NOMO-1 (cell line): ENCODE results near the gene PCDHA8.
"Not testable (repeated sequence)": the region's sequence is repeated elsewhere in the genome, so short reads cannot be mapped to it uniquely, and the experiment has no call there.

Source experiments
- DNase-seq, 2 experiments: peaks; one replicate each; lab custom pipeline; 2025; ENCODE audit not compliant: unreplicated experiment in 2 of 2; lab: John Stamatoyannopoulos, UW

PCDHA8 gene

DNA sequence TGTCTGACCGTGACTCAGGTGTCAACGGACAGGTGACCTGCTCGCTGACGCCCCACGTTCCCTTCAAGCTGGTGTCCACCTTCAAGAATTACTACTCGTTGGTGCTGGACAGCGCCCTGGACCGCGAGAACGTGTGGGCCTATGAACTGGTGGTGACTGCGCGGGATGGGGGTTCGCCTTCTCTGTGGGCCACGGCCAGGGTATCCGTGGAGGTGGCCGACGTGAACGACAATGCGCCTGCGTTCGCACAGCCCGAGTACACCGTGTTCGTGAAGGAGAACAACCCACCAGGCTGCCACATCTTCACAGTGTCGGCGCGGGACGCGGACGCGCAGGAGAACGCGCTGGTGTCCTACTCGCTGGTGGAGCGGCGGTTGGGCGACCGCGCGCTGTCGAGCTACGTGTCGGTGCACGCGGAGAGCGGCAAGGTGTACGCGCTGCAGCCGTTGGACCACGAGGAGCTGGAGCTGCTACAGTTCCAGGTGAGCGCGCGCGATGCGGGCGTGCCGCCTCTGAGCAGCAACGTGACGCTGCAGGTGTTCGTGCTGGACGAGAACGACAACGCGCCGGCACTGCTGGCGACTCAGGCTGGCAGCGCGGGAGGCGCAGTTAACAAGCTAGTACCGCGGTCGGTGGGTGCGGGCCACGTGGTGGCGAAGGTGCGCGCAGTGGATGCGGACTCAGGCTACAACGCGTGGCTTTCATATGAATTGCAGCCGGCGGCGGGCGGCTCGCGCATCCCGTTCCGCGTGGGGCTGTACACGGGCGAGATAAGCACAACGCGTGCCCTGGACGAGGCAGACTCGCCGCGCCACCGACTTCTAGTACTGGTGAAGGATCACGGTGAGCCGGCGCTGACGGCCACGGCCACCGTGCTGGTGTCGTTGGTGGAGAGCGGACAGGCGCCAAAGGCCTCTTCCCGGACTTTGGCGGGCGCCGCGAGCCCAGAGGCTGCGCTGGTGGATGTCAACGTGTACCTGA lies 29.5 kb downstream of the PCDHA8 start:
- DNase-seq, result no peak

DNA sequence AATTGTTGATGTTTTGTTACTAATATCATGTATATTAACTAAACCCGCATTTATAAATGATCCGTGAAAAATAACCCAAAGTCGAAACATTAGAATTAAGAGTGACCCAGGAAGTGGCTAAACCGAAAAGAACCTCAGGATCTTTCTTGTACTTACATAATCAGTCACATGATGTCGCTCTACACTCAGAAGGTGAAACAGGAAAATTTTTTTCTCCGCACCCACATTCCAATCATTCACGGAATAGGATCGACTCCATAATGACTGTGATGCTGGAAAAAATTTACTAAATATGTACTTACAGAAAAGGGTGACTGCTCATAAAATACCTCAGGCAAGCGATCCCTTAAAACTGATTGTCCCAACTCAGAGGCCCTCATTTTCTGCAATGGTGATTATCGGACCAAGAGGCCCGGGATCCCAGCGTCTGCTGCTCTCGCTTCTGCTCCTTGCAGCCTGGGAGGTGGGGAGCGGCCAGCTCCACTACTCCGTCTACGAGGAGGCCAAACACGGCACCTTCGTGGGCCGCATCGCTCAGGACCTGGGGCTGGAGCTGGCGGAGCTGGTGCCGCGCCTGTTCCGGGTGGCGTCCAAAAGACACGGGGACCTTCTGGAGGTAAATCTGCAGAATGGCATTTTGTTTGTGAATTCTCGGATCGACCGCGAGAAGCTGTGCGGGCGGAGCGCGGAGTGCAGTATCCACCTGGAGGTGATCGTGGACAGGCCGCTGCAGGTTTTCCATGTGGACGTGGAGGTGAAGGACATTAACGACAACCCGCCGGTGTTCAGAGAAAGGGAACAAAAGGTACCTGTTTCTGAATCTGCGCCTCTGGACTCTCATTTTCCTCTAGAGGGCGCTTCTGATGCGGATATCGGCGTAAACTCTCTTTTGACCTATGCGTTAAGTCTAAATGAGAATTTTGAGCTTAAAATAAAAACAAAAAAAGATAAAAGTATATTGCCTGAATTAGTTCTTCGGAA lies 34.4 kb downstream of the PCDHA8 start, which contains the start of gene PCDHA12:
PCDHA12 (plus strand) TSS at position 224 of the 981 bp plus-strand sequence; CDS start at position 389, 165 bp downstream.
- DNase-seq, result no peak

- DNase-seq, result not testable (repeated sequence)
Observed at GRCh38 chr5:140876541-140877261, 35.7 kb downstream of the PCDHA8 start.

- no peak for DNase-seq
Observed at GRCh38 chr5:140877262-140877581, 36.2 kb downstream of the PCDHA8 start.

GRCh38 chr5:140881889-140882590 lies 41.1 kb downstream of the PCDHA8 start, which contains the start of gene PCDHA13:
Gene PCDHA13 (plus strand): TSS chr5:140882124. CDS start chr5:140882269, 145 bp downstream.
- no peak for DNase-seq

GRCh38 chr5:140882591-140882899 lies 41.6 kb downstream of the PCDHA8 start:
- no peak for DNase-seq

DNA sequence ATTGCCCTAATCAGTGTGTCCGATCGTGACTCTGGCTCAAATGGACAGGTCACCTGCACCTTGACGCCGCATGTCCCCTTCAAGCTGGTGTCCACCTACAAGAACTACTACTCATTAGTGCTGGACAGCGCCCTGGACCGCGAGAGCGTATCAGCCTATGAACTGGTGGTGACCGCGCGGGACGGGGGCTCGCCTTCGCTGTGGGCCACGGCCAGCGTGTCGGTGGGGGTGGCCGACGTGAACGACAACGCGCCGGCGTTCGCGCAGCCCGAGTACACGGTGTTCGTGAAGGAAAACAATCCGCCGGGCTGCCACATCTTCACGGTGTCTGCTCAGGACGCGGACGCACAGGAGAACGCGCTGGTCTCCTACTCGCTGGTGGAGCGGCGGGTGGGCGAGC lies 42.4 kb downstream of the PCDHA8 start:
- DNase-seq, result no peak

GRCh38 chr5:140883927-140884697 lies 43.1 kb downstream of the PCDHA8 start:
- no peak for DNase-seq
